HG03342 (cell line): Measurements from ENCODE around the gene ZNF433.
"Not testable (repeated sequence)": the region's sequence is repeated elsewhere in the genome, so short reads cannot be mapped to it uniquely, and the experiment has no call there.

ENCODE experiments used
- ATAC-seq: cut with Tn5 transposase; IDR thresholded peaks from one replicate; pipeline ENCODE4 v1.9.1; 2021; ENCODE audit warnings: mild to moderate bottlenecking, moderate library complexity; ENCODE audit not compliant: unreplicated experiment

ZNF433 gene

GRCh38 chr19:12035220-12036172 is at the start of gene ZNF433:
Gene ZNF433 (minus strand): TSS chr19:12035679. CDS start chr19:12035539, 140 bp downstream.
- peak; percentile 80 for ATAC-seq

- ATAC-seq, result not testable (repeated sequence)
Observed at GRCh38 chr19:12083336-12083735, 47.9 kb upstream of the ZNF433 start.

GRCh38 chr19:12077375-12077774 is 41.9 kb upstream of the ZNF433 start:
- no peak for ATAC-seq

- ATAC-seq, result not testable (repeated sequence)
Observed at GRCh38 chr19:12076331-12076730, 40.9 kb upstream of the ZNF433 start.

- ATAC-seq, result no peak
Observed at GRCh38 chr19:12075538-12076139, 40.2 kb upstream of the ZNF433 start.

GRCh38 chr19:12064590-12065538 is 29.4 kb upstream of the ZNF433 start, which contains the start of gene ZNF844:
Gene ZNF844 (plus strand): TSS chr19:12064731. CDS start chr19:12064874, 143 bp downstream.
- ATAC-seq, result peak; percentile 72

GRCh38 chr19:12055784-12056183 is 20.3 kb upstream of the ZNF433 start:
- no peak for ATAC-seq

- peak; percentile 84 for ATAC-seq
Observed at GRCh38 chr19:12052497-12053169, 17.2 kb upstream of the ZNF433 start, which contains the start of gene ZNF878. Gene ZNF878 (minus strand): TSS chr19:12052961. CDS start chr19:12052801, 160 bp downstream.

GRCh38 chr19:12052091-12052496 is 16.6 kb upstream of the ZNF433 start:
- ATAC-seq, result peak; percentile 17

- ATAC-seq, result no peak
Observed at GRCh38 chr19:12047868-12048267, 12.4 kb upstream of the ZNF433 start.

- ATAC-seq, result no peak
Observed at GRCh38 chr19:12043752-12044422, 8.4 kb upstream of the ZNF433 start.

GRCh38 chr19:12042893-12043292 is 7.4 kb upstream of the ZNF433 start:
- ATAC-seq, result no peak

- ATAC-seq, result no peak
Observed at GRCh38 chr19:12034620-12035019, 859 bp downstream of the ZNF433 start.

- no peak for ATAC-seq
Observed at GRCh38 chr19:12034198-12034597, 1.3 kb downstream of the ZNF433 start.

- no peak for ATAC-seq
Observed at GRCh38 chr19:12015753-12016116, 19.7 kb downstream of the ZNF433 start.

GRCh38 chr19:12015015-12015752 is 20.3 kb downstream of the ZNF433 start:
- ATAC-seq, result no peak

- ATAC-seq, result no peak
Observed at GRCh38 chr19:12000152-12000981, 35.1 kb downstream of the ZNF433 start.

- ATAC-seq, result no peak
Observed at GRCh38 chr19:11995174-11995573, 40.3 kb downstream of the ZNF433 start.
